Left lobe of liver (tissue), 2 donors: ENCODE data around the gene PSAPL1. TPM values are rescaled to one million over a fixed set of nuclear protein-coding genes. Genes with fewer than 3 reads are reported as not detected.
A peak's percentile ranks its signal among the peaks of the same experiment; 100 is the strongest.

ENCODE experiments used
- ATAC-seq: fragments of 200-7000 bp; cut with Tn5 transposase; one replicate; pipeline ENCODE4 v1.9.1; 2020; ENCODE audit warnings: mild to moderate bottlenecking, moderate library complexity
- DNase-seq: peaks from one replicate; pipeline ENCODE4 v3.0.0-alpha.2; 2020; ENCODE audit warnings: low spot score
- total RNA-seq: library from RNA; stranded (reverse); gene quantifications from one replicate; pipeline ENCODE4 v1.2.1, GENCODE V29; 2021
- donor health status: DM: no; HTN: no; CAD: no; lungs with moderate emphysema.
- donor health status: DM: no; HTN: yes; CAD: no.

The PSAPL1 gene
- total RNA-seq, 1 donor from 2014 or later, result not detected

GRCh38 chr4:7431696-7432530 lies 2.8 kb downstream of the PSAPL1 start:
- ATAC-seq, result no peak
- DNase-seq, result no peak

GRCh38 chr4:7430965-7431695 lies 3.6 kb downstream of the PSAPL1 start:
- DNase-seq (no peak), ATAC-seq (no peak)

- DNase-seq, result no peak
- no peak for ATAC-seq
Measured at GRCh38 chr4:7430368-7430964, 4.3 kb downstream of the PSAPL1 start.

- ATAC-seq, result no peak
- no peak for DNase-seq
Measured at GRCh38 chr4:7429601-7430078, 5.1 kb downstream of the PSAPL1 start.

GRCh38 chr4:7429069-7429416 lies 5.7 kb downstream of the PSAPL1 start:
- no peak for DNase-seq
- ATAC-seq, result no peak

- peak; percentile 30 for DNase-seq
Measured at GRCh38 chr4:7428261-7429068, 6.3 kb downstream of the PSAPL1 start.

GRCh38 chr4:7427831-7428260 lies 6.9 kb downstream of the PSAPL1 start:
- ATAC-seq, result no peak

More at GRCh38 chr4:7428261-7429068, 6.3 kb downstream of the PSAPL1 start:
- ATAC-seq, result no peak

GRCh38 chr4:7427361-7427760 lies 7.4 kb downstream of the PSAPL1 start:
- DNase-seq, result peak; percentile 7

More at GRCh38 chr4:7427831-7428260, 6.9 kb downstream of the PSAPL1 start:
- peak; percentile 33 for DNase-seq

GRCh38 chr4:7426525-7427171 lies 8.1 kb downstream of the PSAPL1 start:
- peak; percentile 24 for DNase-seq

More at GRCh38 chr4:7427361-7427760, 7.4 kb downstream of the PSAPL1 start:
- ATAC-seq, result no peak

GRCh38 chr4:7425591-7426468 lies 8.9 kb downstream of the PSAPL1 start:
- no peak for ATAC-seq
- DNase-seq, result peak; percentile 37

More at GRCh38 chr4:7426525-7427171, 8.1 kb downstream of the PSAPL1 start:
- no peak for ATAC-seq

- no peak for ATAC-seq
Measured at GRCh38 chr4:7425124-7425523, 9.6 kb downstream of the PSAPL1 start.

GRCh38 chr4:7424553-7425111 lies 10.1 kb downstream of the PSAPL1 start:
- DNase-seq, result peak; percentile 22
- ATAC-seq, result no peak

More at GRCh38 chr4:7425124-7425523, 9.6 kb downstream of the PSAPL1 start:
- no peak for DNase-seq

GRCh38 chr4:7423801-7424552 lies 10.8 kb downstream of the PSAPL1 start:
- peak; percentile 27 for DNase-seq
- no peak for ATAC-seq

GRCh38 chr4:7423391-7423790 lies 11.3 kb downstream of the PSAPL1 start:
- ATAC-seq (no peak), DNase-seq (peak; percentile 24)

- ATAC-seq (no peak), DNase-seq (no peak)
Measured at GRCh38 chr4:7422898-7423180, 11.9 kb downstream of the PSAPL1 start.

- peak; percentile 30 for DNase-seq
Measured at GRCh38 chr4:7422151-7422897, 12.4 kb downstream of the PSAPL1 start.

GRCh38 chr4:7421356-7422150 lies 13.2 kb downstream of the PSAPL1 start:
- ATAC-seq (no peak), DNase-seq (peak; percentile 23)

More at GRCh38 chr4:7422151-7422897, 12.4 kb downstream of the PSAPL1 start:
- ATAC-seq, result no peak
